Measurements from ENCODE around the gene LDAH.

Gene LDAH

GRCh38 chr2:20757405-20758090 lies 65.4 kb downstream of the LDAH start:
- Histone ChIP-seq H3K4me3 (ENCODE audit: insufficient read depth, low read depth, low read length, poor library complexity, severe bottlenecking) (no peak overlapping the region), H3K36me3 (ENCODE audit: control insufficient read depth, insufficient read depth, low read length) (no peaks in the 10 kb centered on the region), H3K27ac (ENCODE audit: insufficient read depth, low read length, poor library complexity, severe bottlenecking) (no peak overlapping the region), H3K27me3 (replicated peaks; ENCODE audit: control insufficient read depth, insufficient read depth, low read length, poor library complexity, severe bottlenecking) (no peaks in the 10 kb centered on the region), H3K4me1 (ENCODE audit: control insufficient read depth, insufficient read depth, low read length, poor library complexity, severe bottlenecking) (no peaks in the 10 kb centered on the region), H3K9me3 (ENCODE audit: control insufficient read depth, low read length) (no peaks in the 10 kb centered on the region)
- no peak for DNase-seq

DNA sequence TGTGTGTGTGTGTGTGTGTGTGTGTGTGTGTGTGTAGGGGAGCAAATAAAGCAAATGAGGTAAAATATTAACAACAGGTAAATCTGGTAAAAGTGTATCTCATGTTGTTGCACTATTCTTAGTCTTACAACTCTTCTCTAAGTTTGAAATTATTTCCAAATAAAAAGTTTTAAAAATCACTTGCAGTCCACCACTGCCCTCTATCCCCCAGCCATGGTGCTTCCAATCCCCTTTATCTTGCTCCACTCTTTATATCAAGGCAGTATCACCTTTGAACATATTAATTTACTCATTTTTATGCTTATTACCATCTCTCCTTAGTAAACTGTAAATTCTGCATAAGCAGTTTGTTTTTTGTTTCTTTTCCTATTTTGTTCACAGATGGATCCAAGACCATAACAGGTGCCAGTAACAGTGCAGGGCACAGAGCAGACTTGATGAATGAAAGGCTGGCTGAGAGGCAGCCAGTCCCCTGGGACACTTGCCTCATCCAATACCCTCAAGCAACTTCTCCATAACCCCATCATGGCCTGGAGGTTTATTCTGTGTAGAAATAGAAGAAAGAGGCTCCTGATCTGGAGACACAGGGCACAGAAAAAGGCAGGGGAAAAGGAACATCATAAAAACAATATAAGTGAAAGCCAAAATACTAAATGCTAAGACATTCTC lies 67.6 kb downstream of the LDAH start:
- Histone ChIP-seq H3K9me3 (ENCODE audit: control insufficient read depth, low read length) (no peaks in the 10 kb centered on the region), H3K4me3 (ENCODE audit: insufficient read depth, low read depth, low read length, poor library complexity, severe bottlenecking) (no peak overlapping the region), H3K27me3 (replicated peaks; ENCODE audit: control insufficient read depth, insufficient read depth, low read length, poor library complexity, severe bottlenecking) (no peaks in the 10 kb centered on the region), H3K27ac (ENCODE audit: insufficient read depth, low read length, poor library complexity, severe bottlenecking) (no peak overlapping the region), H3K36me3 (ENCODE audit: control insufficient read depth, insufficient read depth, low read length) (no peaks in the 10 kb centered on the region), H3K4me1 (ENCODE audit: control insufficient read depth, insufficient read depth, low read length, poor library complexity, severe bottlenecking) (no peaks in the 10 kb centered on the region)
- DNase-seq = no peak

DNA sequence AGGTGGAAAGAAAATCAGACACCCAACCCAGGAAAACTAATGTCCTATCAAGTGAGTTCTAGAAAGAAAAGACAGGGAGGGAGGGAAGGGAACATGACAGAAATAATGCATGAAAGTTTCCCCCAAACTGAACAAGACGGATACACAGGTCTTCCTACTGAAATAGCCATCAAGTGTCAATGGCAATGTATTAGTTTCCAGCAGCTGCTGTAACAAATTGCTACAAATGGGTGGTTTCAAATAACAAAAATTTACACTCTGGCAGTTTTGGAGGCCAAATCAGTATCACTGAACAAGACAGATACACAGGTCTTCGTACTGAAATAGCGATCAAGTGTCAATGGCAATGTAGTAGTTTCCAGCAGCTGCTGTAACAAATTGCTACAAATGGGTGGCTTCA lies 70.6 kb downstream of the LDAH start:
- H3K4me1 ChIP-seq (ENCODE audit: control insufficient read depth, insufficient read depth, low read length, poor library complexity, severe bottlenecking) = no peaks in the 10 kb centered on the region
- no peak overlapping the region for H3K27ac ChIP-seq (ENCODE audit: insufficient read depth, low read length, poor library complexity, severe bottlenecking)
- no peak for DNase-seq
- no peaks in the 10 kb centered on the region for H3K9me3 ChIP-seq (ENCODE audit: control insufficient read depth, low read length)
- no peaks in the 10 kb centered on the region for H3K36me3 ChIP-seq (ENCODE audit: control insufficient read depth, insufficient read depth, low read length)
- no peak overlapping the region for H3K4me3 ChIP-seq (ENCODE audit: insufficient read depth, low read depth, low read length, poor library complexity, severe bottlenecking)
- H3K27me3 ChIP-seq (replicated peaks; ENCODE audit: control insufficient read depth, insufficient read depth, low read length, poor library complexity, severe bottlenecking) = no peaks in the 10 kb centered on the region

DNA sequence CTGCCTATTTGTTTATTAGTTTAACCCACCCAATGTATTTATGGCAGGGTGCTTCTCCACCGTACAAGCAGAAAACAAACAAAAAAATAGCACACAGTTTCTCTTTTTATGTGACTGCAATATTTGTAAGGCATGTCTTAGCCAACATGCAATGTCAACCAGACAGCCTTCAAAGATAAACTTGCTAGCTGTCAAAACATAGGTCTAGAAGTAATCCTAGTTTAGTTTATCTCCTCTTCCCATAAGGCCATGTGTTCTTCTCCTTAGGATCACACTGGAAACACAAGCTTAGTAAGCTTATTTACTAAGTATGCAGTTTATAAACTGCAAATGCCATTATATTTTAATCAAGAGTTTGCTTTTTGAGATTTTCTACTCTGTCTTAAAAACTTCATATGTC lies 75.6 kb downstream of the LDAH start:
- Histone ChIP-seq H3K4me3 (ENCODE audit: insufficient read depth, low read depth, low read length, poor library complexity, severe bottlenecking) (no peak overlapping the region), H3K27me3 (replicated peaks; ENCODE audit: control insufficient read depth, insufficient read depth, low read length, poor library complexity, severe bottlenecking) (no peaks in the 10 kb centered on the region), H3K27ac (ENCODE audit: insufficient read depth, low read length, poor library complexity, severe bottlenecking) (no peak overlapping the region), H3K36me3 (ENCODE audit: control insufficient read depth, insufficient read depth, low read length) (no peaks in the 10 kb centered on the region), H3K4me1 (ENCODE audit: control insufficient read depth, insufficient read depth, low read length, poor library complexity, severe bottlenecking) (no peaks in the 10 kb centered on the region), H3K9me3 (ENCODE audit: control insufficient read depth, low read length) (no peaks in the 10 kb centered on the region)
- no peak for DNase-seq

DNA sequence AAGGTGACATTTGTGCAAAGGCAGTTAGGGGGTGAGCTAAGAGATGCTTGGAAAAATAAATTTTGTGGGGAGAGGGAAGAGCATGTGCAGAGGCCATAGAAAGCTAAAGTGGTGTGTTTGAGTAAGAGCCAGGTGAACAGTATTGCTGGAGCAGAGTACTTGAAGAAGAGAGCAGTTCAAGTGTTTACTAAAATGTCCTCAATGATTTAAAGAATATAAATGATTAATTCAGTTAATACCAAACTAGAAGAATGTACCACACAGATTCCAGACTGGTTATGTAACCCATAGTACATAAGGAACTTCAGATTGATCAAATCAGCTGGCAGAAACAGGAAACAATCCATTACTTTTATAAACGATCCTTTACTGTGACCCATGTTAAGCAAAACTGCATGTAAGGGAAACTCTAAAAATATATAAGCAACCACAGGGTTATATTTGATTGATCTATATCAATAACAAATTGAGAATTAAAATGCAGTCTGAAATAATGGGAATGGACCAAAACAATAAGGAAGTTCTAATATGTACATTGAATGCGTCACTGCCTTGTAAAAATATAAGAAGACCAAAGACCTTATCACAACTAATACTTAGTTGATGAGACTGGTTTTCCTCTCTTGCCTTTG lies 76.9 kb downstream of the LDAH start:
- Histone ChIP-seq H3K4me1 (ENCODE audit: control insufficient read depth, insufficient read depth, low read length, poor library complexity, severe bottlenecking) (no peaks in the 10 kb centered on the region), H3K27ac (ENCODE audit: insufficient read depth, low read length, poor library complexity, severe bottlenecking) (no peak overlapping the region), H3K36me3 (ENCODE audit: control insufficient read depth, insufficient read depth, low read length) (no peaks in the 10 kb centered on the region), H3K9me3 (ENCODE audit: control insufficient read depth, low read length) (no peaks in the 10 kb centered on the region), H3K27me3 (replicated peaks; ENCODE audit: control insufficient read depth, insufficient read depth, low read length, poor library complexity, severe bottlenecking) (no peaks in the 10 kb centered on the region), H3K4me3 (ENCODE audit: insufficient read depth, low read depth, low read length, poor library complexity, severe bottlenecking) (no peak overlapping the region)
- no peak for DNase-seq

GRCh38 chr2:20744366-20745335 lies 78.2 kb downstream of the LDAH start:
- DNase-seq = no peak
- H3K4me3 ChIP-seq (ENCODE audit: insufficient read depth, low read depth, low read length, poor library complexity, severe bottlenecking) = no peak overlapping the region

DNA sequence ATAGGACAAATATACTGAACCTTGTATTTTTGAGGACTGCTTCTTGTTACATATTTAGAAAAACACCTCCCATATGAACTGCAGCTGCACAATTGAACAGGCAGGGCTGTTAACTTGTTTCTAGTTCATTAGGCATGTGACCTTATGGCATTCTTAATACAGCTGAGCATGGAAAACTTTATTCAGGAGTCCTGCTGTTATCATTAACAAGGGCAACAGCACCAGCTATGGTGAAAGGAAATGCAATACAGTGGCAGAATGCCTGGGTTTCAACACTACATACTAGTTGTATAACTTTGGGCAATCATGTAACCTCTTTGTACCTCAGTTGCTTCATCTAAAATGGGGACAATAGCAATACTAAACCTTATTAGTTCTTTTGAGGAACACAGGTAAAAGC lies 84.1 kb downstream of the LDAH start:
- H3K9me3 ChIP-seq (ENCODE audit: control insufficient read depth, low read length) = no peaks in the 10 kb centered on the region
- no peaks in the 10 kb centered on the region for H3K27me3 ChIP-seq (replicated peaks; ENCODE audit: control insufficient read depth, insufficient read depth, low read length, poor library complexity, severe bottlenecking)
- peaks cover 5% of the 10 kb centered on the region for H3K36me3 ChIP-seq (ENCODE audit: control insufficient read depth, insufficient read depth, low read length)
- DNase-seq = no peak
- no peak overlapping the region for H3K4me3 ChIP-seq (ENCODE audit: insufficient read depth, low read depth, low read length, poor library complexity, severe bottlenecking)
- H3K4me1 ChIP-seq (ENCODE audit: control insufficient read depth, insufficient read depth, low read length, poor library complexity, severe bottlenecking) = no peaks in the 10 kb centered on the region
- no peak overlapping the region for H3K27ac ChIP-seq (ENCODE audit: insufficient read depth, low read length, poor library complexity, severe bottlenecking)

More at GRCh38 chr2:20744366-20745335, 78.2 kb downstream of the LDAH start:
- Histone ChIP-seq H3K27me3 (replicated peaks; ENCODE audit: control insufficient read depth, insufficient read depth, low read length, poor library complexity, severe bottlenecking) (no peaks in the 10 kb centered on the region), H3K36me3 (ENCODE audit: control insufficient read depth, insufficient read depth, low read length) (no peaks in the 10 kb centered on the region), H3K9me3 (ENCODE audit: control insufficient read depth, low read length) (no peaks in the 10 kb centered on the region), H3K4me1 (ENCODE audit: control insufficient read depth, insufficient read depth, low read length, poor library complexity, severe bottlenecking) (no peaks in the 10 kb centered on the region), H3K27ac (ENCODE audit: insufficient read depth, low read length, poor library complexity, severe bottlenecking) (no peak overlapping the region)

DNA sequence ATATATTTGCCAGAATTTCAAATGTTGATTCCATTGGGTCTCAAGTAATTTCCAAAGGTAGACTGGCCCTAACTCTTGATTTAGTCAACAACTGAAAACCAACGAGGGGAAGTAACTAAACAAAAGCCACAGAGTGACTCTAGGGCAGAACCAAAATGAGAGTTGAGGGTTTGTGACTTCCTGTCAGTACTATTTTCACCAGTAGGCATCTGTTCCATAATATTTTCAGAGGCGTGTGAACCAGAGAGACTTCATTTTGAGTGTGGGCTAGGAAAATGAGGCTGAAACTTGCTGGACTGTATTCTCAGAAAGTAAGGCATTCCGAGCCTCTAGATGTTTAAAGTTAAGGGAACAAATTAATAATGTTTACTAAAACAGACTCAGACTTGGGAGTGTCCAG lies 85.4 kb downstream of the LDAH start:
- no peaks in the 10 kb centered on the region for H3K9me3 ChIP-seq (ENCODE audit: control insufficient read depth, low read length)
- no peak overlapping the region for H3K4me3 ChIP-seq (ENCODE audit: insufficient read depth, low read depth, low read length, poor library complexity, severe bottlenecking)
- H3K27me3 ChIP-seq (replicated peaks; ENCODE audit: control insufficient read depth, insufficient read depth, low read length, poor library complexity, severe bottlenecking) = no peaks in the 10 kb centered on the region
- no peak overlapping the region for H3K27ac ChIP-seq (ENCODE audit: insufficient read depth, low read length, poor library complexity, severe bottlenecking)
- peaks cover 5% of the 10 kb centered on the region for H3K36me3 ChIP-seq (ENCODE audit: control insufficient read depth, insufficient read depth, low read length)
- DNase-seq = no peak
- no peaks in the 10 kb centered on the region for H3K4me1 ChIP-seq (ENCODE audit: control insufficient read depth, insufficient read depth, low read length, poor library complexity, severe bottlenecking)

- H3K27me3 ChIP-seq (replicated peaks; ENCODE audit: control insufficient read depth, insufficient read depth, low read length, poor library complexity, severe bottlenecking) = no peaks in the 10 kb centered on the region
- H3K9me3 ChIP-seq (ENCODE audit: control insufficient read depth, low read length) = no peaks in the 10 kb centered on the region
- H3K4me1 ChIP-seq (ENCODE audit: control insufficient read depth, insufficient read depth, low read length, poor library complexity, severe bottlenecking) = no peaks in the 10 kb centered on the region
- H3K4me3 ChIP-seq (ENCODE audit: insufficient read depth, low read depth, low read length, poor library complexity, severe bottlenecking) = no peak overlapping the region
- H3K36me3 ChIP-seq (ENCODE audit: control insufficient read depth, insufficient read depth, low read length) = no peaks in the 10 kb centered on the region
- no peak for DNase-seq
- no peak overlapping the region for H3K27ac ChIP-seq (ENCODE audit: insufficient read depth, low read length, poor library complexity, severe bottlenecking)
Measured at GRCh38 chr2:20728114-20728758, 94.7 kb downstream of the LDAH start.

Measured in effector memory CD4-positive, alpha-beta T cell (primary cell).